HG03520 (cell line): ENCODE results near the gene GALNTL6.

ENCODE experiments used
- ATAC-seq: cut with Tn5 transposase; IDR thresholded peaks from one replicate; pipeline ENCODE4 v1.9.1; 2021; ENCODE audit warnings: mild to moderate bottlenecking, moderate library complexity; ENCODE audit not compliant: unreplicated experiment

Gene GALNTL6

GRCh38 chr4:171812665-171813525 lies at the start of gene GALNTL6:
GALNTL6 (plus strand) TSS chr4:171813404.
- no peak for ATAC-seq

- ATAC-seq = no peak
Measured at GRCh38 chr4:171765514-171765913, 47.7 kb upstream of the GALNTL6 start.

DNA sequence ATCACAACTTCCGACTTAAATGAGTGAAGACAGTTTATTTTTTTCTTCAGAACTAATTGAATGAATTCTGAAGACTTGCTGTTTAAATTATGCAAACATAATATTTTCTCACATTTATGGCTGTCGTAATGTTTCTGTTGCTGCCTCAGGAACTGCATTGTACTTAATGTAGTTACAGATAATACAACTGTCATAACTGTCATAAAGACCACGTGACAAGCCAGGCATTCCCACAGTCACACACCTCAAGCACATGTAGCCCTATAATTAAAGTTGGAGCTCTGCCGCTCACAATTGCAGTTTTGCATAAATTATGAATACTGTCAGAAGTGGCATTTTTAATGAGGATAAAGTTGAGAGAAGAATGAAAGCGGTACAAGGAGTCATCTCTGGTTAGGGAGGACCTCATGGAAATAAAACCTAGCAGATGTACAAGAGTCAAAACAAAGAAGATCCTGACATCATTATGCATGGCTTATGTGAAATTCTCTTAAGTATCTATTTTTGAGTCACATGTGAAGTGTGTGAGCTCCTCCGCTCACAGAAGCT lies 38.5 kb upstream of the GALNTL6 start:
- no peak for ATAC-seq

DNA sequence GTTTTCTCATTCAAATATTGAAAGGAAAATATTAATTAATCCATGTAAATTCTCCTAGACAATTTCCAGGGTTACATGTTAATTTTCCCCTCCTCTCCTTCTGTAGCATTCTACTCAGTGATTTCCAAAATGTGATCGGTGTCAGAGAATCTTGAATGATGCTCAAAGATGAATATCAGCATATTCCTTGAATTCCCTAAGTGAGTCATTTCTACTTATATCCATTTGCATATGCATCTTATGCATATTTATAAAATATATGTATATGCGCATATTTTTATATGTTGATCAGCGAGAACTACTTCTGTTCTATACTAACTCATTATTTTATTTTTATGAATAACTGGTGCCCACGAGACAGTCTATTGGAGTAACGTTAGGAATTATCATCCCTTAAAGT lies 33.9 kb upstream of the GALNTL6 start:
- ATAC-seq = no peak

- no peak for ATAC-seq
Measured at GRCh38 chr4:171785388-171785787, 27.8 kb upstream of the GALNTL6 start.

DNA sequence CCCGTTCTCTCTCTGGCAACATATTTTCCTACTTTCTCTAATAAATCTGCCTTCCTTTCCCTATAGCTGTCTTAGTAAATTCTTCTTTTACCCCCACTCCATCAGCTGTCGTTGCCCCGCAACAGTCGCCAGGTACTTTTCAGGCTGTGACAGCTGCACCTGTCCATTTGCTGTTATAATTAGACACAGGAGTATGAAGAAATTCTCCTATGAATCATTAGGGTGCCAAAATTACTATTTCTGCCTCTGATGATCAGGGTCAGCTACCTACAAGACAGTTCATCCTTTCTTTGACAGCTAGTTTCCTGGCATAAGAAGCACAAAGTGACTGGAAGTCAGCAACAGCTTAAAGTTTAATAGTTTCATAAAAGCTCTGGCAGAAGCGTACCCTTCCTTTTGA lies 19.5 kb upstream of the GALNTL6 start:
- ATAC-seq = no peak

- no peak for ATAC-seq
Measured at GRCh38 chr4:171794528-171794927, 18.7 kb upstream of the GALNTL6 start.

DNA sequence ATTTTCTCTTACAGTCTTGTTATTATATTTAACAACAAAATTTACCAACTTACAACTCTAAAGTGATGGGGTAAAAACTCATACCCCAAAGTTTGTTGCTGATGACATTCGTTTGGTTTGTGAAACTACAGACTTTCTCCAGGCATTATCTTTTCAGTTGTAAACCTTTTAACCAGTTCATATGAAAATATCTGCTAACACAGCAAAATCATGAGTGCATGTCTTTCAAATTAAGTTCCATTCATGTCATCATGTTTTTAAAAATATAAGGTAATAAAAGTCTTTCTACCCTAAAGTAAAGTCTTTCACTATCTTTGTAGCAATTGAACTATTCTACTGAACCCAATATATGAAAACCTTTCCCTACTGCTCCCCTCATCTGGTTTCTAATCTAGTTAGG lies 3.4 kb upstream of the GALNTL6 start:
- ATAC-seq = no peak

DNA sequence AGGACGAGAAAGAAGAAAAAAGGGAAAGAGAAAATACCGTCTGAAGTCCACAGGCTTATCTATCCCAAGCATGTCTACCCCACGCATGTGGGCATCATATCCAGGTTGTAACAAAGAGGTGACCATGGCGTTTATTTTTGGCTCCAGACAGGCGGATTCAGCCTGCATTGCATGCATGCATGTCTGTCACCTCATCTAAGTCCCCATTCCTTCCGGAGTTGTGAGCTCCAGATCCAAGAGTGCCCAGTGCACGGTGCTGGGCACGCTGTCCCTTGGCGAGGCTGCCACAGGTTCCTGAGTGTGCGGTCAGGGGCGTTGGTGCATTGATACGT lies 905 bp upstream of the GALNTL6 start:
- no peak for ATAC-seq

DNA sequence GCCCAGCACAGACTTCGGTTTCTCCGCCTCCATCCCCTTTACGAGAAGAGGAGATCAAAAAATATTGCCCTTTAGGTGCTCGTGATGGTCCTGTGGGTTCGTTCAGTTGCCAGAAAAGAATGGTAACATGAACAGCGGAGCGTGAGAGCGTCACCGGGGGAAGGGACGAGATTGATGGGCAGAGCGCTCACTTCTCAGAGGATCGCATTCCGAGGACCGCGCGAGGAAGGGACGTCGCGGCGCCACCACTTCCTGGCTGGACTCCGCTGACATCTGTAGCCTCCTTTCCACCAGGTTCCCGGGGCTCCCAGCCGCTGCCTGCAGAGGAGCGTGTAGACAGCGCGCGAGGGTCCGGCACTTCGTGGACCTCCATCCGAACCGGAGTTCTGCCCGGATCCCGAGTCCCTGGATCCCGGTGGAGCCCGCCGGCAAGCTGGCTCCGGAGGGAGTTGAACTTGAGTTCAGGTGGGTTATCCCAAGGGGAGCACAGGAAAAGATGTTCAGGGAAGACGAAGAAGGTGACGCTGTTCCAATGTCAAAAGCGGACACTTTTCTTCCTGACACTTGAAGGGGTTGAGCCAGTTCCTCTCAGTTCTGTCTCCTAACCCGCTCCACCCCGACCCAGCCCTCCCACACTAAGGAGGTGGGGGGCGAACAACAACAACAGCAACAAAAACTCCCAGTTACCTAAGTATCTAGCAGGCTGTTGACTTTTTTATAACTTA lies 484 bp downstream of the GALNTL6 start:
- ATAC-seq = no peak

DNA sequence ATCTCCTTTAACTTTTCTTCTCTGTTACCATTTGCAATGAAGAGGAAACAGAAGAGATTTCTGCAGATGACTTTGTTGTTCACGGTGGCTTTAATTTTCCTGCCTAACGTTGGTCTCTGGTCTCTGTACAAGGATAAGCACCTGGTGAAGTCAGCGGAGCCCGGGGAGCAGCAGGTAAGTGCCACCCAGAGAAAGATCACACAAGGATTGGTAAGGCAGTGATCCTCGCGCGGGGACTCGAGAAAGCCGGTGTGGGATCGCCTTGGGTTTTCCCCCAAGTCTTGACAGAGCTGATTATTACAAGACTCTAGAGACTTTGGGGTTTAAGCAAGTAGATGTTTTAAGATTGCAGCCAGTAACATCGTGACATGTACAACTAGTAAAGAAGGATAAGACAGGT lies 1.3 kb downstream of the GALNTL6 start:
- no peak for ATAC-seq

- peak; percentile 40 for ATAC-seq
Measured at GRCh38 chr4:171817026-171817425, 3.8 kb downstream of the GALNTL6 start.

DNA sequence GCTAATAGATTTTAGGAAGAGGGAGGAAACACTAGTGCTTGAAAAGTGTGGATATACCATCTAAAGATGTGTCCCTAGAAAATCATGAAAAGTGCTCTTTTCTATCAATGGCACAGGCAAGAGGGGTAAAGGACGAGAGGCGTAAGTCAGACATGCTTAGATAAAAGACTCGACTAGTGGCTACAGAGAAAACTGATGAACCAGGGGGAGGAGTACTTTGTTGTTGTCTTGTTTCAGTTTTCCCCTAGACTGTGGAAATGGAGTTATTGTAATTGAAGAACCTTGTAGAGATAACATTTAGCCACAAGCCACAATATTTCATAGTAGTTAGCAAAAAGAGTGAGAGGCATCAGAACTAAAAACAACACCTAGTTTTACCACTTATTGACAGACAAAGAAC lies 21.4 kb downstream of the GALNTL6 start:
- ATAC-seq = no peak

DNA sequence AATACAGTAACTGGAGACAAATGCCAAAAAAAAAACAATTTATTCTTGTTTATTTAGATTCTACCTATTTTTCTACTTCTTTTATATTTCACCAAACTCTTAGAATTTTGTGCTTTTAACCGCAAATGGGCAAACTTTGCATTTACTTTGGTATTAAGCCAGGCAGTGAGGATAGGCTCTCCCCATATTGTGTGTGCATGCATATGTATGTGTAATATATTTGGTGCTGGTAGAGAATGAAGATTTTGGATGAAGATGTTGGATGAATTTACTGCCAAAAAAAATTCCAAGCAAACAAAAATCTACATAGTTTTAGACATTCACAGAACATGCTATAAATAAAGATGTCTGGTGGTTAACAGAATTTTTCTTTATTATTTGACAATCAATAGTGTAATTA lies 30.3 kb downstream of the GALNTL6 start:
- no peak for ATAC-seq

GRCh38 chr4:171846232-171846631 lies 33.0 kb downstream of the GALNTL6 start:
- peak; percentile 78 for ATAC-seq

DNA sequence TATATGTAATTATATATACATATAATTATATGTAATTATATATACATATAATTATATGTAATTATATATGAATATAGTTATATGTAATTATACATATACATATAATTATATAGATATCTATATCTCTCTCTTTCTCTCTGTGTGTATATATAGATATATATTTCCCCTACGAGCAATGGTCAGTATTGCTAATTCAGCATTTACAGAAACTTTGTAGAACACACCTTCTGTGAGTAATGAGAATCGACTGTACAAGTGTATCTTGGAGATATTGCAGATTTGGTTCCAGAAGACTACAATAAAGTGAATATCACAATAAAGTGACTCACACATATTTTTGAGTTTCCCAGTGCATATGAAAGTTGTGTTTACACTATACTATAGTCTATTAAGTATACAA lies 33.7 kb downstream of the GALNTL6 start:
- no peak for ATAC-seq

DNA sequence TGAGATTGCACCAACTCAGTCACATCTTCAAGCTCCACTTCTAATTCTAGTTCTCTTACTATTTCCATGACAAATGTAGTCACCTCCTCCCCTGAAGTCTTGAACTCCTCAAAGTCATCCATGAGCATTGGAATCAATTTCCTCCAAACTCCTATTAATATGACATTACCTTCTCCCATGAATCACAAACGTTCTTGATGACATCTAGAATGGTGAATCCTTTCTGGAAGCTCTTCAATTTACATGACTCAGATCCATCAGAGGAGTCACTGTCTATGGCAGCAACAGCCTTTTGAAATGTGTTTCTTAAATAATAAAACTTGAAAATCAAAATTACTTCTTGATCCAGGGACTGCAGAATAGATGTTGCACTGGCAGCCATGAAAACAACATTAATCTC lies 34.5 kb downstream of the GALNTL6 start:
- ATAC-seq = no peak

- no peak for ATAC-seq
Measured at GRCh38 chr4:171849686-171850222, 36.5 kb downstream of the GALNTL6 start.

- ATAC-seq = no peak
Measured at GRCh38 chr4:171851295-171851694, 38.1 kb downstream of the GALNTL6 start.

- no peak for ATAC-seq
Measured at GRCh38 chr4:171857302-171858012, 44.3 kb downstream of the GALNTL6 start.

DNA sequence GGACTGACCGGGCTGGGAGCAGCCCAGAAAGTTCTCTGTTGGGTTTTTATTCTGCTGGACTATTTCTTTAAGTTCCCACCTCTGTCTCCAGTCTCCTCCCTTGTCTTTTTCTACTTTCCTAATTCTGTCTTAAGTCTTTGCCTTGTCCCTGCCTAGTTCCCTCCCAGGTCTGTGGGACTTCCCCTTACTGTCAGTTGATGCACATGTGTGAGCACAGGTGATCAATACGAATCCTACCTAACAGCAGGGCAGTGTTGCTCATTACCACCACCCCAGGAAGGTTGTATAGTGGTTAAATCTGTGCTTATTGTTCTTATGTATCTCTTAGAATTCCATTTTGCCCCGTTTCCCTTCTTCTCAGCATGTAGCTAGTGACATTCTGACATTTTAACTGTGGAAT lies 62.1 kb downstream of the GALNTL6 start:
- ATAC-seq = no peak
